NCI-H2196 treated with DMSO at 0.1 percent for 48 hours (cell line): ENCODE measurements around the gene TAF7L.
"Not testable (repeated sequence)": the region's sequence is repeated elsewhere in the genome, so short reads cannot be mapped to it uniquely, and the experiment has no call there.

Experiments used
- DNase-seq: peaks from one replicate; lab custom pipeline; 2025; ENCODE audit not compliant: unreplicated experiment; lab: John Stamatoyannopoulos, UW

The TAF7L gene, protein sequence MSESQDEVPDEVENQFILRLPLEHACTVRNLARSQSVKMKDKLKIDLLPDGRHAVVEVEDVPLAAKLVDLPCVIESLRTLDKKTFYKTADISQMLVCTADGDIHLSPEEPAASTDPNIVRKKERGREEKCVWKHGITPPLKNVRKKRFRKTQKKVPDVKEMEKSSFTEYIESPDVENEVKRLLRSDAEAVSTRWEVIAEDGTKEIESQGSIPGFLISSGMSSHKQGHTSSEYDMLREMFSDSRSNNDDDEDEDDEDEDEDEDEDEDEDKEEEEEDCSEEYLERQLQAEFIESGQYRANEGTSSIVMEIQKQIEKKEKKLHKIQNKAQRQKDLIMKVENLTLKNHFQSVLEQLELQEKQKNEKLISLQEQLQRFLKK

GRCh38 chrX:101290957-101291603 lies at the start of gene TAF7L:
Gene TAF7L, minus strand, starts transcription at chrX:101291334. Its CDS starts 3,791 bp downstream, at chrX:101287543.
- DNase-seq, result no peak

DNA sequence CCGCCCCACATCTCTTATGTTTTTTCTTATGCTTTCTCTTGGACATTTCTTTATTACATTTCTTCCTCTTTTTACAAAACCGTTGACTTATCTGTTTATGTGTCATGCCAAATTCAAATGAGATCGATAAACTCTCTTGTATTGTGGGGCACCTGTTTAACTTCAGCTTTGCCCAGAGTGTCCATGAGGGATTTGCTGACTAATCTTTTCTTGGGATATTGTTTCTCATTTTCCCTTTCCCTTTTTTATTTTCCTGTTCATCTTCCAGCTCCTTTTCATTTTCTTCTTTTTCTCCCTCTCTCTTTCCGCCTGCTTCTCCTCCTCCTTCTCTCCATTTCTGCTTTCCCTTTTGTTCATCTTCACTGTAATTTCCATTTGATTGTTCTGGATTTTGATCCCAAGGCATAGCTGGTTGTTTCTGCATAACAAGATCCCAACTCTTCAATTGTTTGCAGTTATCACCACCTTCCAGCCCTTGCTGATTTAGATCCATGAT lies 46.7 kb upstream of the TAF7L start:
- no peak for DNase-seq

DNA sequence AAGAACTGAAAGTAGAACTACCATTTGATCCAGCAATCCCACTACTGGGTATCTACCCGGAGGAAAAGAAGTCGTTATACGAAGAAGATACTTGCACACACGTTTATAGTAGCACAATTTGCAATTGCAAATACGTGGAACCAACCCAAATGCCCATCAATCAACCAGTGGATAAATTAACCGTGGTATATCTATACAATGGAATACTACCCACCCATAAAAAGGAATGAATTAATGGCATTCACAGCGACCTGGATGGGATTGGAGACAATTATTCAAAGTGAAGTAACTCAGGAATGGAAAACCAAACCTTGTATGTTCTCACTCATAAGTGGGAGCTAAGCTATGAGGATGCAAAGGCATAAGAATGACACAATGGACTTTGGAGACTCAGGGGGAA lies 43.2 kb upstream of the TAF7L start:
- not testable (repeated sequence) for DNase-seq

GRCh38 chrX:101326600-101326999 lies 35.5 kb upstream of the TAF7L start:
- not testable (repeated sequence) for DNase-seq

- no peak for DNase-seq
Observed at GRCh38 chrX:101303790-101304189, 12.7 kb upstream of the TAF7L start.

DNA sequence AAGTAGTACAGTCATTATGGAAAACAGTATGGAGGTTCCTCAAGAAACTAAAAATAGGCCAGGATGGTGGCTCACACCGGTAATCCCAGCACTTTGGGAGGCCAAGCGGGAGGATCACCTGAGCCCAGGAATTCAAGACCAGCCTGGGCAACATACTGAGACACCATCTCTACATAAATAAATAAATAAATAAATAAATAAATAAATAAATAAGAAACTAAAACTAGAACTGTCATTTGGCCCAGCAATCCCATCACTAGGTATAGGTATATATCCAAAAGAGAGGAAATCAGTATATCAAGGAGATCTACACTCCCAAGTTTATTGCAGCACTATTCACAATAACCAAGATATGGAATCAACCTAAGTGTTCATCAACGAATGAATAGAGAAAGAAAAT lies 4.5 kb upstream of the TAF7L start:
- not testable (repeated sequence) for DNase-seq

DNA sequence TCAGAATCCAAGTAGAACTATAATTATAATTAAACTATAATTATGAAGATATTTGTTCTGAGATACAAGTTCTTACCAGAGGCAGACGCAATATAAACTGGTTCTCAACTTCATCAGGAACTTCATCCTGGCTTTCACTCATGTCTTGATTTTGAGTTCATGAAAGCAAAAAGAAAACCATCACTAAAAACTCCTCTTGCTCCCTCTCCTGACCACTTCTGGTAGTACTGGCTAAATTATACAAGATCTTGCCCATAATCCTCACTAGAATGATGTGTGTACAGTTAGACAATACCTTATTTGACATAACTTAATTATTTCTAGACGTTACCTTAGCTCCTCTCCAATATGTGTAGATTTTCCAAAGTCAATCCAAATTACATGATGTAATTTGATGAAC lies 3.7 kb downstream of the TAF7L start:
- peak; percentile 0 for DNase-seq

- no peak for DNase-seq
Observed at GRCh38 chrX:101276238-101276637, 14.9 kb downstream of the TAF7L start.

- no peak for DNase-seq
Observed at GRCh38 chrX:101274198-101274597, 16.9 kb downstream of the TAF7L start.

DNA sequence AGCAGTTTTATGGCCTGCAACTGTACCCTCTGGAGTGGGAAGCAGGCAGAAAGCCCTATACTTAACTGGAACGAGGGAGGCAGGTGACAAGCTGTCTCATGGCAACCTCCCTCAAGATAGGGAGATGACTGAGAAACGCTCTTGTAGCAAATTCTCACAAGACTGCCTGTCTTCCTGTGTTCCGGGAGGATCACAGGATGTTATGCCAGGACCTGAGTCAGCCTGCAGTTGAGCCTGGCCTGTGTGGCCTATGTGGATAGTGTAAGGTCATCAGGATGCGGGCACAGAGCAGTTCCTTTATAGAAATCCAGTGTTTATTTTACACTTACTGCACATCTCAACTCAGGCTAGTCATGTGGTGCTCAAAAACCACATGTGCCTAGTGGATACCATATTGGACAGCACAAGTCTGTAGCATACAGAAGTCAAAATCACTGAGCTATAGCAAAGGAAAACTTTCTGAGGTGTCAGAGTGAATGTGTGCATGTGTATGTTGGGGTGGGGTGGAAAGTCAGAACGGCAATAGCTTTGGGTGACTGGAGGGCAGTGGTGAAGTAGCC lies 25.2 kb downstream of the TAF7L start:
- DNase-seq, result no peak

GRCh38 chrX:101263766-101264165 lies 27.4 kb downstream of the TAF7L start:
- no peak for DNase-seq

DNA sequence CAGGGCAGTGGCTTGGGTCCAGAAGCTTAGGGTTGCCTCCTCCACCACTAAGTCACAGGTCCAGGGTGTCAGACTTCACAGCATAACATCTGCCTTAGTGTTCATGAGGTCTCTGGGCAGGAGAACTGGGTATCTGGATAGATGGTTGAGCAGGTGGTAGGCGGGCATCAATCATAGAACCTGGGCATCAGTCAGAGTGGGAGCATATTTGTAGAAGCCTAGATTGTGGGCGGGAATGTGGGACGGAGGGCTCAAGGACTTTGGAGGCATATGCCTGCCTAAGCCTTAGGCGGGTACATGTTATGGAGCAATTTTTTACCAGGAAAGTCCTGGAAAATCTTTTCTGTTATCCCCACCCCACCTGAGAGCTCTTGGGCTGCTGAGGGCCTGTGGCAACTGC lies 28.5 kb downstream of the TAF7L start:
- DNase-seq, result no peak

DNA sequence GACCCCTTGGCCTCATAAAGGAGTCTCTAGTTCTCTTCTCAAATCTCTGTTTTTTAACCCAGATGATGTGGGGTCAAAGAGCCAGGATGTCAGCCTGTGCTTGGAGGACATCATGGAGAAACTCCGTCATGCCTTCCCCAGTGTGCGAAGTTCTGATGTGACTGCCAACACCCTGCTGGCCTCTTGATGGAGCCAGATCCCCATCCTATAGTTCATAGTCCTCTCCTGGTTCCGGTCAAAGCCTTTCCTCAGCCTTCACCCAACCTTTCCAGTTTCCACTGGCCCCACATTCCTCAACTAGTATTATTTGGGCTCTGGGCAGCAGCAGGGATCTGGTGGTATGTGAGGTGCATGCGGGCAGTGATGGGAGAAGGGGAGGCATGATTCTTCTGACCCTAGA lies 30.7 kb downstream of the TAF7L start:
- no peak for DNase-seq

DNA sequence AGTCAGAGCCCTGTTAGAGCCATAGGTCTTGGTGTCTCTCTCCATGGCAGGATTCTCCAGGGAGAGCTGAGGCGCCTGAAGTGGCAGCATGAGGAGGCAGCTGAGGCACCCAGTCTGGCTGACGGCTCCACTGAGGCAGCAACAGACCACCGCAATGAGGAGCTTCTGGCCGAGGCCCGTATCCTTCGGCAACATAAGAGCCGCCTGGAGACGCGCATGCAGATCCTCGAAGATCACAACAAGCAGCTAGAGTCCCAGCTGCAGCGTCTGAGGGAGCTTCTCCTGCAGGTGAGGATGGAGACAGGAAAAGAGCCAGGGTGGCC lies 32.9 kb downstream of the TAF7L start:
- DNase-seq, result no peak

DNA sequence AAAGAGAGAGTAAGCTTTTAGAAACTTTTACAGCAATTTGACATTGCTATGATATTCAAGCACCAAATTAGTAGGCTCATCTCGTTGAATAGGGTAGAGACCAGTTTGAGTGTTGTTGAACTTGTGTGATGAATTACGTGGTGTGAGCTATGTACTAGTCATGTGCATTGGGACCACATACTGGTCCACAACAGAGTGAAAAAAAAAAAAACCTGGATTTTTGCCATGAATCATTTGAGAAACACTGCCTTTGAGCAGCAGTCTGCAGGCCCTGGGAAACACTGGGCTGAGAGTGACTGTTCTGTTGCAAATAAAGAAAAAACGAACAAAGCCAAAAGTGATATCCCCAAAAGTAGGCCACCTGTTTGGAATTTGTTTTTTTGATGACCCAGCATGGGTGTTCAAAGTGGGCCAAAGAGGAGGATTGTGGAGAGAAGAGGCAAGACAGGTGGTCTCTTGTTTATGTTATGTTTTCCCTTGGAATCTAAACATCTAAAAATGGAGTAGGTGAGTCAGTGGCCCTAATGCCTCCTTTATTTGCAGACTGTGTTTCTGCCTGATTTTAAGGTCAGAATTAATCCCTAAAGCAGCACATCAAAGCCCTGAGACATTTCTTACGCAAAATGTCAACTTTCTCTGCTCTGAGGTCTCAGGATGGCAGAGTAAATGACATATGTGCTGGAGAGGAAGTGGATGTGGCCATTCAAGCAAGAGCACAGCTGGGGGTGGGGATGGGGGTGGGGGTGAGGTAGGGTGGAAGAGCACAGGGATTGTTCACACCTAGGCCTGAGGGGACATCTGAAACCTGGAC lies 33.5 kb downstream of the TAF7L start:
- no peak for DNase-seq

DNA sequence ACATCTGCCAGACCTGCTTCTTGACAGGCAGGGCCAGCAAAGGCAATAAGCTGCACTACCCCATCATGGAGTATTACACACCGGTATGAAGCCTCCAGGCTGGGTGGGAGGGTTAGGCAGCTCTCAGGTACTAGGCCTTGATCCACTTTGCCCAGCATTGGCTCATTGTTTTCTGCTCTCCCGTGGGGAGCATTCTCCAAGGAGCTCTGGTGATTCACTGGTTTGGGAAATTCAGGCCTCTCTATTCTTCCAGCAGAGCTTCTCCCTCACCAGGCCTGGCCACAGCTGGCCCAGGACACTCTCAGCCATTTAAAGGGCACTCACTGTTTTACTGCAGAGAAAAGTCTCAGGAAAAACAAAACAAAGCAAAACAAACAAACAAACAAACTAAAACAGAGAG lies 38.5 kb downstream of the TAF7L start:
- no peak for DNase-seq

GRCh38 chrX:101241531-101241930 lies 49.6 kb downstream of the TAF7L start:
- DNase-seq, result no peak

GRCh38 chrX:101237041-101237440 lies 54.1 kb downstream of the TAF7L start:
- DNase-seq, result no peak

DNA sequence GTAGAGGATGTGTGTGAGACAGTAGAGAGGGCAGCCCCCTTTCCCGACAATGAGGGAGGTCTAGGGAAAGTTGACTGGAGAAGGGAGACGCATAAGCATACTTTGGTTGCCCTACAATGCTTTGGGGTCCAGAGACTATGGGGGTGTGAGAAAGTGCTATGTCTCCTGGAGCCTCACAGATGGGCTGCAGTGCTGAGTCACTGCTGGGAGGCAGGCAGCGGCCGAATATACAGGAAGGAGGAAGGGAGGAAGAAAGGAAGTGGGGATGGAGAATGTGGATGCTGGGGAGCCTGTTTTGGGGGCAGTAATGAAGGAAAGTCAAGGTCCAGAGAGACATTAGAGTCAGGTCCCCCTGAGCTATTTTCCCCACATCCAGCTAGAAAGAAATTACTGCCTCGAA lies 58.8 kb downstream of the TAF7L start:
- DNase-seq, result no peak

DNA sequence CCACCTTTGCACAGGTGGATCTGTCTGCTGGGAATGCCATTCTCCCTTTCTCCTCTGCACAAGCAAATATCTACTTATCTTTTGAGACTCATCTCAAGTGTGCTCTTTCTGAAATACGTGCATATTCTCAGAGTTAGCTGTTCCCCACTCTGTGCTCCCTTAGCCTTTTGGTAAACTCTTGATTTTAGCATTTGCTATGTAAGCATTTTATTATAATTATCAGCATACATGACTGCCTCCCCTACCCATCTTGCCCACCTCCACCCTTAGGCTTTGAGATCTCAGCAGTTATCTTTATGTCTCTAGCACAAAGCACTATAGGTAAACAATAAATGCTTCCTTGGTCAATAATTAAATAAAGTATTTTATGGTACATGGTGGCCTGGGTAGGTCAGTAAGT lies 60.1 kb downstream of the TAF7L start:
- no peak for DNase-seq

- DNase-seq, result no peak
Observed at GRCh38 chrX:101230636-101231035, 60.5 kb downstream of the TAF7L start.
